ENCODE data around the gene TENM3.

Gene TENM3

DNA sequence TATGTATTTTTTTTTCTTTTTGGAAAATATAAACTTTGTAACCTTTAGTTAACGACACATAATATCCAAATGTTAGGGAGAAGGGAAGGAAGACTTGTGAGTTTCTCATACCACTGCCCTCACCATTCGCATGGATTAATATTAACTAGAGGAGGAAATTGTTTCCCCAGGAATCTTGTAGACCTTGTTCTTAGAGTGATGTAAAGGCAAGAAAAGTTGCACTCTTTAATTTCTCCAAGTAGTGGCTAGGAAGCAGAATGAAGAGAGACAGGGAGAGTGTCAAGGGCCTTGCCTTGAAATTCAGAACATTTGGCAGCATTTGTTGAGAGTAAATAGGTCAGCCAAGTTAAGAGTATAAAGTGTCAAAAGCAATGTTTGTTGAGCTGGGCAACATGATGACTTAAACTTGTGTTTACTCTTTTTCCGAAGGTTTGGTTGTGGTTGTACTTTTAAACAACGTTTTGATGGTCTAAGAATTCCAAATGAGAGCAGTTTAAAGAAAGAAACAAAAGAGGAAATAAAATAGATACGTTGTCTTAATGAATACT, 105.7 kb downstream of the TENM3 start:
- Histone ChIP-seq H3K79me2 (ENCODE audit: insufficient read depth, low read length) (no peaks in the 10 kb centered on the region), H2AFZ (ENCODE audit: low read depth, low read length, severe bottlenecking) (no peak overlapping the region), H3K36me3 (ENCODE audit: low read length) (no peaks in the 10 kb centered on the region), H3K9ac (ENCODE audit: low read length) (no peak overlapping the region), H3K4me3 (ENCODE audit: insufficient read depth, low read length, poor library complexity, severe bottlenecking) (no peak overlapping the region), H4K20me1 (ENCODE audit: low read depth, low read length) (no peaks in the 10 kb centered on the region), H3F3A (ENCODE audit: insufficient read depth) (no peaks in the 10 kb centered on the region), H3K9me2 (replicated peaks; ENCODE audit: insufficient read depth, low read length) (no peaks in the 10 kb centered on the region), H3K9me3 (ENCODE audit: insufficient read depth, low read length) (no peaks in the 10 kb centered on the region), H3K27ac (ENCODE audit: low read depth, low read length) (no peak overlapping the region), H3K27me3 (ENCODE audit: low read length) (no peaks in the 10 kb centered on the region), H3K4me2 (ENCODE audit: low read depth, low read length, poor library complexity, severe bottlenecking) (no peak overlapping the region)
- TF ChIP-seq, protein P1, sequence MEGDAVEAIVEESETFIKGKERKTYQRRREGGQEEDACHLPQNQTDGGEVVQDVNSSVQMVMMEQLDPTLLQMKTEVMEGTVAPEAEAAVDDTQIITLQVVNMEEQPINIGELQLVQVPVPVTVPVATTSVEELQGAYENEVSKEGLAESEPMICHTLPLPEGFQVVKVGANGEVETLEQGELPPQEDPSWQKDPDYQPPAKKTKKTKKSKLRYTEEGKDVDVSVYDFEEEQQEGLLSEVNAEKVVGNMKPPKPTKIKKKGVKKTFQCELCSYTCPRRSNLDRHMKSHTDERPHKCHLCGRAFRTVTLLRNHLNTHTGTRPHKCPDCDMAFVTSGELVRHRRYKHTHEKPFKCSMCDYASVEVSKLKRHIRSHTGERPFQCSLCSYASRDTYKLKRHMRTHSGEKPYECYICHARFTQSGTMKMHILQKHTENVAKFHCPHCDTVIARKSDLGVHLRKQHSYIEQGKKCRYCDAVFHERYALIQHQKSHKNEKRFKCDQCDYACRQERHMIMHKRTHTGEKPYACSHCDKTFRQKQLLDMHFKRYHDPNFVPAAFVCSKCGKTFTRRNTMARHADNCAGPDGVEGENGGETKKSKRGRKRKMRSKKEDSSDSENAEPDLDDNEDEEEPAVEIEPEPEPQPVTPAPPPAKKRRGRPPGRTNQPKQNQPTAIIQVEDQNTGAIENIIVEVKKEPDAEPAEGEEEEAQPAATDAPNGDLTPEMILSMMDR (IDR thresholded peaks at IDR 0.05; ENCODE audit: insufficient read depth, low read length, poor library complexity, severe bottlenecking): no peak
- TF ChIP-seq EZH2phosphoT487 (conservative IDR thresholded peaks at IDR 0.05; ENCODE audit: low read length): no peak

DNA sequence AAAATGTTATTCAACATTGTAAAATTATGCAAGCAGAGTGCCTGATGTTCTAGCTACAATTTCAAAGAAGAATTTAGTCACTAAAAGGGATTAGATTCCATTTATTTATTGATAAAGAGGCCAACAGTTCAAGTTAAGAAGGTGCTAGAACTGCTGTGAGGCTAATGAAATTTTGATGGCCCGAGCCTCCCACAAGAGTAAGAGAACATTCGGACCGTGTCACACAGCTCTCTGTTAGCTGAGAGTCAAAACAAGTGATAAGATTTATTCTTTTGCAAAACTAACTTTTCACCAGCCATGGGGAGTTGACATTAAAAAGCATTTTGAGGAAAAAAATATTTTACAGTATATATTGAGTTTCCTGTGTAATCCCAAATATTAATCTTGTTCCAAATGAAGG, 106.8 kb downstream of the TENM3 start:
- no peak overlapping the region for H3K4me2 ChIP-seq (ENCODE audit: low read depth, low read length, poor library complexity, severe bottlenecking)
- no peaks in the 10 kb centered on the region for H3K79me2 ChIP-seq (ENCODE audit: insufficient read depth, low read length)
- H3F3A ChIP-seq (ENCODE audit: insufficient read depth): no peaks in the 10 kb centered on the region
- no peak overlapping the region for H2AFZ ChIP-seq (ENCODE audit: low read depth, low read length, severe bottlenecking)
- no peak overlapping the region for H3K9ac ChIP-seq (ENCODE audit: low read length)
- no peaks in the 10 kb centered on the region for H3K9me3 ChIP-seq (ENCODE audit: insufficient read depth, low read length)
- no peaks in the 10 kb centered on the region for H4K20me1 ChIP-seq (ENCODE audit: low read depth, low read length)
- H3K36me3 ChIP-seq (ENCODE audit: low read length): no peaks in the 10 kb centered on the region
- no peaks in the 10 kb centered on the region for H3K27me3 ChIP-seq (ENCODE audit: low read length)
- TF ChIP-seq, protein P1 (IDR thresholded peaks at IDR 0.05; ENCODE audit: insufficient read depth, low read length, poor library complexity, severe bottlenecking): no peak
- TF ChIP-seq EZH2phosphoT487 (conservative IDR thresholded peaks at IDR 0.05; ENCODE audit: low read length): no peak
- H3K4me3 ChIP-seq (ENCODE audit: insufficient read depth, low read length, poor library complexity, severe bottlenecking): no peak overlapping the region
- H3K27ac ChIP-seq (ENCODE audit: low read depth, low read length): no peak overlapping the region
- H3K9me2 ChIP-seq (replicated peaks; ENCODE audit: insufficient read depth, low read length): no peaks in the 10 kb centered on the region

DNA sequence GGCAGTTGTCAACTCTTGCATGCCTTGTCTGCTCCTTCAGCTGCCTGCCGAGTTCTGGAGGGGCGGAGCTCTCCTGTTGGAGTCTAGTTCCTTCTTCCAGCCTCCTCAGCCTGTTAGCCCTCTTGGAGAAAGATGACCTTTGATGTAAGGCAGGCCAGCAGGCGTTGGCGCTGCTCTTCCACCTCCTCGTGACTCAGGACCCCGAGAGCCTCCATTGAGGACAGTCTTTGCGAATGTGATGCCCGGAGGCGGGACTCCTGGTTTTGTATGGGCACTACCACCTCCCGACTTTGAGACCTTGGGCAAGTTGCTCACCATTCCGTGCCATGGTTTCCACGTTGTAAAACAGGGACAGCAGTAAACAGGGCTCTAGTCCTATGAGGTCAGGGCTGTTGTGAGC, 108.3 kb downstream of the TENM3 start:
- Histone ChIP-seq H3K4me2 (ENCODE audit: low read depth, low read length, poor library complexity, severe bottlenecking) (no peak overlapping the region), H3K27me3 (ENCODE audit: low read length) (no peaks in the 10 kb centered on the region), H3K79me2 (ENCODE audit: insufficient read depth, low read length) (no peaks in the 10 kb centered on the region), H3K9me3 (ENCODE audit: insufficient read depth, low read length) (no peaks in the 10 kb centered on the region), H3K9ac (ENCODE audit: low read length) (no peak overlapping the region), H3K4me3 (ENCODE audit: insufficient read depth, low read length, poor library complexity, severe bottlenecking) (no peak overlapping the region), H3K27ac (ENCODE audit: low read depth, low read length) (no peak overlapping the region), H2AFZ (ENCODE audit: low read depth, low read length, severe bottlenecking) (no peak overlapping the region), H3F3A (ENCODE audit: insufficient read depth) (no peaks in the 10 kb centered on the region), H4K20me1 (ENCODE audit: low read depth, low read length) (no peaks in the 10 kb centered on the region), H3K36me3 (ENCODE audit: low read length) (no peaks in the 10 kb centered on the region), H3K9me2 (replicated peaks; ENCODE audit: insufficient read depth, low read length) (no peaks in the 10 kb centered on the region)
- TF ChIP-seq, protein P1 (IDR thresholded peaks at IDR 0.05; ENCODE audit: insufficient read depth, low read length, poor library complexity, severe bottlenecking): no peak
- no peak for TF ChIP-seq EZH2phosphoT487 (conservative IDR thresholded peaks at IDR 0.05; ENCODE audit: low read length)
